ENCODE measurements around the gene FAIM2.
A peak's percentile ranks its signal among the peaks of the same experiment; 100 is the strongest.

The FAIM2 gene

DNA sequence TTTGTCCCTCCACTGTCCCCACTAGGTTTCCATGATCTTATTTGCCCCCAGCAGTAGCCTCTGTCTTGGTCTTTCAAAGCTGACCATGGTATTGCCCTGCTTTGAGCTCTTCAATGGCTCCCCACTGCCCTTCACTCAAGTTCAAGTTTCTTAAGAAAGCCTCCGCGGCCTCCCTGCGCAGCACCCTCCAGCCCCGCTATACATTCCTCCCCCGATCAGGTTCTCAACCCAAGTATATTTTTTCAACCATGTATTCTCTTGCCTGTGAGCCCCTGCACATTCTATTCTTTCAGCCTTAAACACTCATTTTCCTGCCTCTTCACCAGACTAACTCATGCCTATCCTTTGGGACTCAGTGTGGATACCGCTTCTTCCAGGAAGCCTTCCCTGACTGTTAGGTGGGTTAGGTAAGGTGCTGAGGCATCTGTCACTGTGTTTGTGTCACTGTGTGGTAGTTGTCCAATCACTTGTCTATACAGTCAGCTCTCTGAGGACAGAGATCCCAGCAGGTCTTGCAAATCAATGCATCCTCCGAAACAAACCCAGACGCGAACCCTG is 4.3 kb downstream of the FAIM2 start:
- Histone ChIP-seq H3K9me3 (ENCODE audit: control insufficient read depth in 5 of 5, low read length in 5 of 5) (no peaks in the 10 kb centered on the region), H3K4me3 (ENCODE audit: low read depth in 1 of 5, low read length in 5 of 5) (no peak overlapping the region), H3K27me3 (ENCODE audit: control insufficient read depth in 5 of 5, insufficient read depth in 4 of 5, low read length in 5 of 5) (peaks cover 15 to 30% (median 18%) of the 10 kb centered on the region in 5 donors), H3K27ac (ENCODE audit: low read depth, low read length) (no peak overlapping the region), H3K36me3 (ENCODE audit: control insufficient read depth in 5 of 5, insufficient read depth in 5 of 5, low read length in 5 of 5) (no peaks in the 10 kb centered on the region), H3K9ac (ENCODE audit: low read length in 5 of 5) (no peak overlapping the region), H3K4me1 (ENCODE audit: control insufficient read depth in 5 of 5, insufficient read depth in 5 of 5, low read length in 5 of 5) (peaks cover 0 to 12% (median 6%) of the 10 kb centered on the region in 5 donors)

GRCh38 chr12:49897276-49897675 is 6.4 kb downstream of the FAIM2 start:
- Histone ChIP-seq H3K27me3 (ENCODE audit: control insufficient read depth in 5 of 5, insufficient read depth in 4 of 5, low read length in 5 of 5) (peaks cover 0 to 14% (median 6%) of the 10 kb centered on the region in 5 donors), H3K27ac (ENCODE audit: low read depth, low read length) (no peak overlapping the region), H3K9me3 (ENCODE audit: control insufficient read depth in 5 of 5, low read length in 5 of 5) (no peaks in the 10 kb centered on the region), H3K36me3 (ENCODE audit: control insufficient read depth in 5 of 5, insufficient read depth in 5 of 5, low read length in 5 of 5) (no peaks in the 10 kb centered on the region), H3K4me1 (ENCODE audit: control insufficient read depth in 5 of 5, insufficient read depth in 5 of 5, low read length in 5 of 5) (peaks cover 0 to 4% (median 0%) of the 10 kb centered on the region in 5 donors), H3K9ac (ENCODE audit: low read length in 5 of 5) (no peak overlapping the region), H3K4me3 (ENCODE audit: low read depth in 1 of 5, low read length in 5 of 5) (no peak overlapping the region)

DNA sequence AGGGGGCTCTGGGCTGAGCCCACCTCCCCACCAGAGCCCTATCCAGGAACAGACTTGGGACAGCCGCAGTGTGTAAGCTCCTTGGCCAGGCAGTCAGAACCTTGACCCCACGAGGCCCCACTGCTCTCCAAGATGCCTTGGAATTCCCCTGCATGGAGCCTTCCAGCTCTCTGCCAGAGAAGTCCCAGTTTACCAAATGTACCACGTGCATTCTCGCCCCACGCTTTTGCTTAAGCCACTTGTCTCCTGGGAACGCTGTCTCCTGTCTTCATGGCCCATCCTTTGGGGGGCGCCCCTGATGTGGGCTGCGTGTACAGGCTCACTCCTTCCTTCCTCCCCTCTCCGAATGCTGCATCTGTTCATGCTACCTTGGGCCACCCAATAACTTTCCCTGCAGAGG is 7.9 kb downstream of the FAIM2 start:
- H3K4me1 ChIP-seq (ENCODE audit: control insufficient read depth in 5 of 5, insufficient read depth in 5 of 5, low read length in 5 of 5) = peaks cover 0 to 4% (median 0%) of the 10 kb centered on the region in 5 donors
- H3K36me3 ChIP-seq (ENCODE audit: control insufficient read depth in 5 of 5, insufficient read depth in 5 of 5, low read length in 5 of 5) = no peaks in the 10 kb centered on the region
- H3K9ac ChIP-seq (ENCODE audit: low read length in 5 of 5) = no peak overlapping the region
- H3K27me3 ChIP-seq (ENCODE audit: control insufficient read depth in 5 of 5, insufficient read depth in 4 of 5, low read length in 5 of 5) = peaks cover 0 to 10% (median 8%) of the 10 kb centered on the region in 5 donors
- H3K9me3 ChIP-seq (ENCODE audit: control insufficient read depth in 5 of 5, low read length in 5 of 5) = no peaks in the 10 kb centered on the region
- H3K27ac ChIP-seq (ENCODE audit: low read depth, low read length) = no peak overlapping the region
- H3K4me3 ChIP-seq (ENCODE audit: low read depth in 1 of 5, low read length in 5 of 5) = no peak overlapping the region

GRCh38 chr12:49894751-49895148 is 8.9 kb downstream of the FAIM2 start:
- Histone ChIP-seq H3K27me3 (ENCODE audit: control insufficient read depth in 5 of 5, insufficient read depth in 4 of 5, low read length in 5 of 5) (peaks cover 0 to 13% (median 6%) of the 10 kb centered on the region in 5 donors), H3K4me1 (ENCODE audit: control insufficient read depth in 5 of 5, insufficient read depth in 5 of 5, low read length in 5 of 5) (peaks cover 0 to 4% (median 0%) of the 10 kb centered on the region in 5 donors), H3K9ac (ENCODE audit: low read length in 5 of 5) (no peak overlapping the region), H3K4me3 (ENCODE audit: low read depth in 1 of 5, low read length in 5 of 5) (no peak overlapping the region), H3K27ac (ENCODE audit: low read depth, low read length) (no peak overlapping the region), H3K9me3 (ENCODE audit: control insufficient read depth in 5 of 5, low read length in 5 of 5) (no peaks in the 10 kb centered on the region), H3K36me3 (ENCODE audit: control insufficient read depth in 5 of 5, insufficient read depth in 5 of 5, low read length in 5 of 5) (no peaks in the 10 kb centered on the region)

DNA sequence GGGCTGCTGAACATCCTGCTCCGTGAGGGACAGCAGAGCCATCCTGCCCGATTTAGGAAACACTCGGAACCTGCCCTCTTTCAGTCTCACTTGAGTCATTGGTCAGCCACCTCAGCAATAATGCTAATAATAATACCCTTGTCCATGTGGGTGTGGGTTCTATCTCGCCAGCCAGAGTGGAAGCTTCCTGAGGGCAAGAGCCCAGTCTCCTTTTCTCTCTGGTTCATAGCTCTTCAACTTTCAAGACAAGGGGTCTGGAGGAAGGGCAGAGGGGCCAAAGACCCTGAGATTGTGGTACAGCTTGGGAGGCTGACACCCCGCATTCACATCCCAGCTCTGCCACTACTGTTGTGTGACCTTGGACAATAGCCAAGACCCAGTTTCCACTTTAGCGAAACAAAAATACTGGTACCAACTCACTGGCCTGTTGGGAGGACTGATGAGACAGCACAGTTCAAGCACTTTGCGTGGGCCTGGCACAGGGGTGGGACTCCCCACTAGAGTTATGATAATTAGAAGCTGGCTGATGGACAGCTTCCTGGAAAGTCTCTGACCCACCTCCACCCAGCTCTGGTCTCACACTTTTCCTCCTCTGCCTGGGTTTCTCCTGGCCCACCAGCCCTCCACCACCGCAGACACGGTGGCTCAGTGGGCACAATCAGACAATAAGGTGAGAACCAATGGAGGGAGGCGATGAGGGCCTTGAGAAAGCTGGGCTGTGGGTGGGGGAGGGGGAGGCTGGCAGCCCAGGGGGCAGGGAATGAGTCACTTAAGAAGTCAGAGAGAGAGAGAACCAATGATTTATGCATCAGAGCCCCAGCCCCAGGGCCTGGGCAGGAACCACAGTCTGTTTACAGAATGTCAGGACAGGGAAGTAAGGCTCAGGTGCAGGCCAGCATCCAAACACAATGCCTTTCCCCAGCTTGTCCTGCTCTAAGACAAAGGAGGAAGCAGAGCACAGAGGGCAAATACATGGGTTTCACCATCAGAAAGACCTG is 9.6 kb downstream of the FAIM2 start:
- H3K4me3 ChIP-seq (ENCODE audit: low read depth in 1 of 5, low read length in 5 of 5) = no peak overlapping the region
- peaks cover 0 to 4% (median 0%) of the 10 kb centered on the region in 5 donors for H3K4me1 ChIP-seq (ENCODE audit: control insufficient read depth in 5 of 5, insufficient read depth in 5 of 5, low read length in 5 of 5)
- H3K9me3 ChIP-seq (ENCODE audit: control insufficient read depth in 5 of 5, low read length in 5 of 5) = no peaks in the 10 kb centered on the region
- peak overlapping the region in 1 of 5 donors; percentile 5 for H3K9ac ChIP-seq (ENCODE audit: low read length in 5 of 5)
- no peak overlapping the region for H3K27ac ChIP-seq (ENCODE audit: low read depth, low read length)
- peaks cover 0 to 13% (median 3%) of the 10 kb centered on the region in 5 donors for H3K27me3 ChIP-seq (ENCODE audit: control insufficient read depth in 5 of 5, insufficient read depth in 4 of 5, low read length in 5 of 5)
- no peaks in the 10 kb centered on the region for H3K36me3 ChIP-seq (ENCODE audit: control insufficient read depth in 5 of 5, insufficient read depth in 5 of 5, low read length in 5 of 5)

DNA sequence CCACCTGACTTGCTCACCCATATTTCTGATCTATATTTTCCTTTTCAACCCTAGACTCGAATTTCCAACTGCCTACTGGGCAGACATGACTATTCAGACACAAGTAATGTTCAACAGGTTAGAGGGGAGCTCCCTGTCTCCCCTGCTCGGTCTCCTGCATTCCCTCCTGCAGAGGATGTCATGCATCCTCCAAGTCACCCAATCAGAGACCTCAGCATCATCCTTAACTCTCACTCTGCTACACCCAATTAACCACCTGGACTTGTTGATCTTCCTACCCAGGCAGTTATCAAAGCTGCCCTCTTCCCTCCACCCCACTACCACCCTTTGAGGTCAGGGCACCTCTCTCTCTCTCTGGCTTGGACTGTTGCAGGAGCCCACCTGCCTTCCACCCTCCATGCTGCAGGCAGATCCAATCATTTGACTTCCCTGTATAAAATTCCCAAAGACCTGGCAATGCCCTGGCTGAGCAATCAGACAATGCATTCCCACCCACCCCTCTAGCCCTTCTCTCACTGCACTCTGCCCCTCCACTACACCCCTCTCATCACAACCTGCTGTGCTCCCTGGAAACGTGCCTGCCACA is 10.9 kb downstream of the FAIM2 start:
- Histone ChIP-seq H3K4me3 (ENCODE audit: low read depth in 1 of 5, low read length in 5 of 5) (no peak overlapping the region), H3K9ac (ENCODE audit: low read length in 5 of 5) (no peak overlapping the region), H3K9me3 (ENCODE audit: control insufficient read depth in 5 of 5, low read length in 5 of 5) (no peaks in the 10 kb centered on the region), H3K27me3 (ENCODE audit: control insufficient read depth in 5 of 5, insufficient read depth in 4 of 5, low read length in 5 of 5) (peaks cover 0 to 11% (median 6%) of the 10 kb centered on the region in 5 donors), H3K4me1 (ENCODE audit: control insufficient read depth in 5 of 5, insufficient read depth in 5 of 5, low read length in 5 of 5) (peaks cover 0 to 4% (median 0%) of the 10 kb centered on the region in 5 donors), H3K36me3 (ENCODE audit: control insufficient read depth in 5 of 5, insufficient read depth in 5 of 5, low read length in 5 of 5) (no peaks in the 10 kb centered on the region), H3K27ac (ENCODE audit: low read depth, low read length) (no peak overlapping the region)

DNA sequence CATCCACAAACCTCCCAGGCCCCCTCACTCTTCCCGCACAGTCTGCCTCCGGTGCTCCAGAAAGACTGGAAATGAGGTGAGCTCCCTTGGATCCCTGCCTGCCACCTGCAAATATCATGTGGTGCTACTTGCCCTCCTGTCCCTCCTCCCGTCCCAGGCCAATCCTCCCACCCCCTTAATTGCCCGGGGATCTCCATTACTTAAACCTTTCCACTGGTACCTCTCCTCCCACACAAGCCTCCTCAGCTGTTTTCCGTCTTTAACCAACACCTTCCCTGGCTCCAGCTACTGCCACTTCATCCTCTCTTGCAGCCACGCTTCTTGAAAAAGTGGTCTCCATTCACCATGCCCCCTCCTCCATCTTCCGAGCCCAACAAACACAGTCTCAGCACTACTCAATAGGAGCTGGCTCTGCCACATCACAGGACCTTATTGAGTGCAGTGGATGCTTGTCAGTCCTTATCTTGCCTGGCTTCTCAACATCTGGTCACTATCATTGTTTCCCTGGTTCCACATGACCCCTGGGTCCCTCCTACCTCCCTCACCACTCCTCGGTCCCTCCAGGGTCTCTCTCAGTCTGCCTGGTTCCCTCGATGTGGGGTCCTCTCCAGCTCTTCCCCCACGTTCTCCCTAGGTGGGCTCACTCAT is 11.5 kb downstream of the FAIM2 start:
- no peak overlapping the region for H3K4me3 ChIP-seq (ENCODE audit: low read depth in 1 of 5, low read length in 5 of 5)
- H3K27me3 ChIP-seq (ENCODE audit: control insufficient read depth in 5 of 5, insufficient read depth in 4 of 5, low read length in 5 of 5) = peaks cover 0 to 12% (median 7%) of the 10 kb centered on the region in 5 donors
- H3K4me1 ChIP-seq (ENCODE audit: control insufficient read depth in 5 of 5, insufficient read depth in 5 of 5, low read length in 5 of 5) = peaks cover 0 to 4% (median 0%) of the 10 kb centered on the region in 5 donors
- no peak overlapping the region for H3K9ac ChIP-seq (ENCODE audit: low read length in 5 of 5)
- H3K27ac ChIP-seq (ENCODE audit: low read depth, low read length) = no peak overlapping the region
- no peaks in the 10 kb centered on the region for H3K9me3 ChIP-seq (ENCODE audit: control insufficient read depth in 5 of 5, low read length in 5 of 5)
- H3K36me3 ChIP-seq (ENCODE audit: control insufficient read depth in 5 of 5, insufficient read depth in 5 of 5, low read length in 5 of 5) = no peaks in the 10 kb centered on the region

DNA sequence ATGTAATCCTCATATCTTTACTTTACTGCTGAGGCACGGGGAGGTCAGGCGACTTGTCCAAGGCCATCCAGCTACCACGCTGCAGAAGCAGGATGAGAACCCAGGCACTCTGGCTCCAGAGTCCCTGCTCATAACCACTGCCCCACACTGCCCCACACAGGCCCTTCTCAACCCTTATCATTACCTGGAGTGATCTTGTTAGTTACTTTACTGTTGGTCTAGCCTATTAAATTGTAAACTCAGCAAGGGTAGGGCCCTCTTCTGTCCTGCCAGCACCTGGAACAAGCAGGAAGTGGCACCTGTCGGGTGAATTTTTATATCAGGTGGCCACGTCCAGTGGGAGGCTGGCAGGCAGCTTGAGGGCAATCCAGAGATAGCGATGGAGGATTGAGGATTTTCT is 12.2 kb downstream of the FAIM2 start:
- Histone ChIP-seq H3K27me3 (ENCODE audit: control insufficient read depth in 5 of 5, insufficient read depth in 4 of 5, low read length in 5 of 5) (peaks cover 0 to 11% (median 8%) of the 10 kb centered on the region in 5 donors), H3K27ac (ENCODE audit: low read depth, low read length) (no peak overlapping the region), H3K9me3 (ENCODE audit: control insufficient read depth in 5 of 5, low read length in 5 of 5) (no peaks in the 10 kb centered on the region), H3K36me3 (ENCODE audit: control insufficient read depth in 5 of 5, insufficient read depth in 5 of 5, low read length in 5 of 5) (no peaks in the 10 kb centered on the region), H3K9ac (ENCODE audit: low read length in 5 of 5) (no peak overlapping the region), H3K4me3 (ENCODE audit: low read depth in 1 of 5, low read length in 5 of 5) (no peak overlapping the region), H3K4me1 (ENCODE audit: control insufficient read depth in 5 of 5, insufficient read depth in 5 of 5, low read length in 5 of 5) (peaks cover 0 to 4% (median 0%) of the 10 kb centered on the region in 5 donors)

- H3K9ac ChIP-seq (ENCODE audit: low read length in 5 of 5) = no peak overlapping the region
- H3K9me3 ChIP-seq (ENCODE audit: control insufficient read depth in 5 of 5, low read length in 5 of 5) = no peaks in the 10 kb centered on the region
- H3K4me1 ChIP-seq (ENCODE audit: control insufficient read depth in 5 of 5, insufficient read depth in 5 of 5, low read length in 5 of 5) = peaks cover 0 to 4% (median 0%) of the 10 kb centered on the region in 5 donors
- no peak overlapping the region for H3K27ac ChIP-seq (ENCODE audit: low read depth, low read length)
- peaks cover 0 to 11% (median 8%) of the 10 kb centered on the region in 5 donors for H3K27me3 ChIP-seq (ENCODE audit: control insufficient read depth in 5 of 5, insufficient read depth in 4 of 5, low read length in 5 of 5)
- H3K36me3 ChIP-seq (ENCODE audit: control insufficient read depth in 5 of 5, insufficient read depth in 5 of 5, low read length in 5 of 5) = no peaks in the 10 kb centered on the region
- no peak overlapping the region for H3K4me3 ChIP-seq (ENCODE audit: low read depth in 1 of 5, low read length in 5 of 5)
Observed at GRCh38 chr12:49891012-49891411, 12.7 kb downstream of the FAIM2 start.
